ENCODE results near the gene ANKRD60. TPM values are rescaled to one million over a fixed set of nuclear protein-coding genes. Genes with fewer than 3 reads are reported as not detected.

The ANKRD60 gene
- total RNA-seq, 1 donor from 2014 or later: not detected

GRCh38 chr20:58196402-58197184, 31.9 kb downstream of the ANKRD60 start:
- no peak for DNase-seq (ENCODE audit: low read depth in 2 of 2)

GRCh38 chr20:58195047-58195446, 33.4 kb downstream of the ANKRD60 start:
- no peak for DNase-seq (ENCODE audit: low read depth in 2 of 2)

- no peak for DNase-seq (ENCODE audit: low read depth in 2 of 2)
These were observed 34.2 kb downstream of the ANKRD60 start for GRCh38 chr20:58194175-58194791.

- peak; percentile 9 to 30 for DNase-seq (ENCODE audit: low read depth in 2 of 2)
These were observed 35.9 kb downstream of the ANKRD60 start for GRCh38 chr20:58192567-58192966.

- DNase-seq (ENCODE audit: low read depth in 2 of 2): no peak
These were observed 36.4 kb downstream of the ANKRD60 start for GRCh38 chr20:58192065-58192464.

- no peak for DNase-seq (ENCODE audit: low read depth in 2 of 2)
These were observed 39.9 kb downstream of the ANKRD60 start for GRCh38 chr20:58188527-58188926.

- DNase-seq (ENCODE audit: low read depth in 2 of 2): no peak
These were observed 43.5 kb downstream of the ANKRD60 start for GRCh38 chr20:58184984-58185383.

GRCh38 chr20:58184063-58184462, 44.4 kb downstream of the ANKRD60 start:
- no peak for DNase-seq (ENCODE audit: low read depth in 2 of 2)

- DNase-seq (ENCODE audit: low read depth in 2 of 2): no peak
These were observed 45.8 kb downstream of the ANKRD60 start for GRCh38 chr20:58182521-58183140.

GRCh38 chr20:58179432-58180099, 48.9 kb downstream of the ANKRD60 start:
- peak; percentile 19 to 36 for DNase-seq (ENCODE audit: low read depth in 2 of 2)

- DNase-seq (ENCODE audit: low read depth in 2 of 2): no peak
These were observed 49.4 kb downstream of the ANKRD60 start for GRCh38 chr20:58179083-58179431.

- DNase-seq (ENCODE audit: low read depth in 2 of 2): no peak
These were observed 50.7 kb downstream of the ANKRD60 start for GRCh38 chr20:58177799-58178198.

GRCh38 chr20:58175836-58176235, 52.6 kb downstream of the ANKRD60 start:
- DNase-seq (ENCODE audit: low read depth in 2 of 2): no peak

- no peak for DNase-seq (ENCODE audit: low read depth in 2 of 2)
These were observed 53.0 kb downstream of the ANKRD60 start for GRCh38 chr20:58175425-58175824.

GRCh38 chr20:58174708-58175280, 53.7 kb downstream of the ANKRD60 start:
- DNase-seq (ENCODE audit: low read depth in 2 of 2): no peak

GRCh38 chr20:58173930-58174707, 54.3 kb downstream of the ANKRD60 start:
- DNase-seq (ENCODE audit: low read depth in 2 of 2): no peak

- no peak for DNase-seq (ENCODE audit: low read depth in 2 of 2)
These were observed 55.4 kb downstream of the ANKRD60 start for GRCh38 chr20:58173091-58173490.

GRCh38 chr20:58171796-58172425, 56.5 kb downstream of the ANKRD60 start:
- DNase-seq (ENCODE audit: low read depth in 2 of 2): no peak

- DNase-seq (ENCODE audit: low read depth in 2 of 2): no peak
These were observed 59.0 kb downstream of the ANKRD60 start for GRCh38 chr20:58169450-58169849.

GRCh38 chr20:58168843-58169242, 59.6 kb downstream of the ANKRD60 start:
- no peak for DNase-seq (ENCODE audit: low read depth in 2 of 2)

- DNase-seq (ENCODE audit: low read depth in 2 of 2): no peak
These were observed 60.7 kb downstream of the ANKRD60 start for GRCh38 chr20:58167759-58168158.

Data from lung microvascular endothelial cell (primary cell).